ENCODE results near the gene BCAT1. TPM values are rescaled to one million over a fixed set of nuclear protein-coding genes. Genes with fewer than 3 reads are reported as not detected.

BCAT1 gene
- total and polyA plus RNA-seq, 8 donors, result 1.3 to 33.0 (median 7.4) TPM

DNA sequence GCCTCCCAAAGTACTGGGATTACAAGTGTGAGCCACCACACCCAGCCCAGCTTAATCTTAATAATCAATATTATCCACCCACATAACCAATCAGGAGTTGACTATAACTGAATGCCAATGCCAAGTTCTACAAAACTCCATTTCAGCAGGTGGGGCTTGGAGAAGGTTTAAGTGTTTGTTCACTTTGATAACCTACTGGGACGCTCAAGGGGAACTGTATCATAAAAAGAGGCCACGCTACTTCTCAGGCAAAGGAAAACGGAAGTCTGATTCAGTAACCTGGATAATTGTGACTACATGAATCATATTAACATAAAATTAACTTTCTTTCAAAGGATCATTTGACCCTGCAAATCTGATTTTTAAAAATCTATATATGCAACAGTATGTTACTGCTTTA is 179.2 kb downstream of the BCAT1 start:
- Histone ChIP-seq H3K27ac (no peak overlapping the region), H3K4me1 (no peaks in the 10 kb centered on the region), H3K36me3 (no peaks in the 10 kb centered on the region), H3K27me3 (no peaks in the 10 kb centered on the region), H3K9me3 (peaks cover 0 to 12% (median 10%) of the 10 kb centered on the region in 4 donors), H3K4me3 (no peak overlapping the region)
- TF ChIP-seq EP300 (IDR thresholded peaks at IDR 0.05) (no peak), POLR2A (IDR thresholded peaks at IDR 0.05) (no peak), POLR2AphosphoS5 (IDR thresholded peaks at IDR 0.05) (no peak)
- TF ChIP-seq, protein P1, sequence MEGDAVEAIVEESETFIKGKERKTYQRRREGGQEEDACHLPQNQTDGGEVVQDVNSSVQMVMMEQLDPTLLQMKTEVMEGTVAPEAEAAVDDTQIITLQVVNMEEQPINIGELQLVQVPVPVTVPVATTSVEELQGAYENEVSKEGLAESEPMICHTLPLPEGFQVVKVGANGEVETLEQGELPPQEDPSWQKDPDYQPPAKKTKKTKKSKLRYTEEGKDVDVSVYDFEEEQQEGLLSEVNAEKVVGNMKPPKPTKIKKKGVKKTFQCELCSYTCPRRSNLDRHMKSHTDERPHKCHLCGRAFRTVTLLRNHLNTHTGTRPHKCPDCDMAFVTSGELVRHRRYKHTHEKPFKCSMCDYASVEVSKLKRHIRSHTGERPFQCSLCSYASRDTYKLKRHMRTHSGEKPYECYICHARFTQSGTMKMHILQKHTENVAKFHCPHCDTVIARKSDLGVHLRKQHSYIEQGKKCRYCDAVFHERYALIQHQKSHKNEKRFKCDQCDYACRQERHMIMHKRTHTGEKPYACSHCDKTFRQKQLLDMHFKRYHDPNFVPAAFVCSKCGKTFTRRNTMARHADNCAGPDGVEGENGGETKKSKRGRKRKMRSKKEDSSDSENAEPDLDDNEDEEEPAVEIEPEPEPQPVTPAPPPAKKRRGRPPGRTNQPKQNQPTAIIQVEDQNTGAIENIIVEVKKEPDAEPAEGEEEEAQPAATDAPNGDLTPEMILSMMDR (IDR thresholded peaks at IDR 0.05), result no peak
- WGBS, 5 donors, result 34 to 65% (median 38%) methylated on average over 3 of the region's 3 CpGs
- intact Hi-C loops (cut with DNase I; ENCODE audit: low total_unique reads), result no loop called here
- DNase-seq, result no peak

DNA sequence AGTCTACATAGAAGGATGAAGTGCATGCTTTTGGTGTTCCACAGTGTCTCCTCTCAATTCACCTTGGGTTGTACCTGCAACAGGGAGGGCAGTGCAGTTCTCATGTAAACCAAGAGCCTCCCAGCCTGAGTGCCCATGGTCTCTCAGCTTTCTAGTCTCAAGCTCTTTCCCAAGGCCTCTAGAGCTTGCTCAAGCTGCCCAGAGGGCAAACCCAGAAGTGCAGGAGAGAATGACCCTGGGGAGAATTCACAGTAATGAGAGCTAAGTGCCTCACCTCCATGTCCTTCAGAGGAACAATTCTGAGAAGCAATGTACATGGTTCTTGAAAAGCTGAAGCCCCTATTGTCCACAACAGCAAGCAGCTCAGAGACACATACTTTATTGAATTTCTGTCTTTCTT is 180.5 kb downstream of the BCAT1 start:
- intact Hi-C loops (cut with DNase I; ENCODE audit: low total_unique reads), result no loop called here
- TF ChIP-seq EP300 (IDR thresholded peaks at IDR 0.05) (no peak), POLR2A (IDR thresholded peaks at IDR 0.05) (no peak), POLR2AphosphoS5 (IDR thresholded peaks at IDR 0.05) (no peak)
- TF ChIP-seq, protein P1 (IDR thresholded peaks at IDR 0.05), result no peak

DNA sequence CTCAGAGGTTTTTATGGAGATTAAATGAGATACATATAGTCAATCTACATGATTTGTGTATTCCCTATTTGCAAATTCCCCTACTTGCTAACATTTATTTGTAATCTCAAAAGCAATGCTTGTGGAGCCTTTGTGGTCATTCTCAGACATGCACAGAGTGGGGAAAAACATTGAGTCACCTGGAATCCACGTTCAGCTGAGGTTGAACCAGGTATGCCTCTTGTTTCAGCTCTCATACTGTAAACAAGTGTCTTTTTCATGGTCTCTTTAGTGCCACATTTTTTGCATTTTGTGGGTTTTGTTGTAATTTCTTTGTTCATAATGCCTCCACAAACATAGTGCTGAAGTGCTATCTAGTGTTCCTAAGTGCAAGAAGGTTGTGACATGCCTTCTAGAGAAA is 181.9 kb downstream of the BCAT1 start:
- no peak for DNase-seq
- Histone ChIP-seq H3K4me1 (no peaks in the 10 kb centered on the region), H3K36me3 (no peaks in the 10 kb centered on the region), H3K27me3 (no peaks in the 10 kb centered on the region), H3K4me3 (no peak overlapping the region), H3K9me3 (peaks cover 0 to 12% (median 10%) of the 10 kb centered on the region in 4 donors), H3K27ac (no peak overlapping the region)
- TF ChIP-seq, protein P1 (IDR thresholded peaks at IDR 0.05), result no peak
- TF ChIP-seq EP300 (IDR thresholded peaks at IDR 0.05) (no peak), POLR2A (IDR thresholded peaks at IDR 0.05) (no peak)
- intact Hi-C loops (cut with DNase I; ENCODE audit: low total_unique reads), result no loop called here
- WGBS, 5 donors, result 67 to 89% (median 82%) methylated on average over 1 of the region's 1 CpG

More for the DNA sequence above, 180.5 kb downstream of the BCAT1 start:
- Histone ChIP-seq H3K4me1 (no peaks in the 10 kb centered on the region), H3K27me3 (no peaks in the 10 kb centered on the region), H3K4me3 (no peak overlapping the region), H3K27ac (no peak overlapping the region), H3K9me3 (peaks cover 0 to 12% (median 10%) of the 10 kb centered on the region in 4 donors), H3K36me3 (no peaks in the 10 kb centered on the region)
- no peak for DNase-seq

DNA sequence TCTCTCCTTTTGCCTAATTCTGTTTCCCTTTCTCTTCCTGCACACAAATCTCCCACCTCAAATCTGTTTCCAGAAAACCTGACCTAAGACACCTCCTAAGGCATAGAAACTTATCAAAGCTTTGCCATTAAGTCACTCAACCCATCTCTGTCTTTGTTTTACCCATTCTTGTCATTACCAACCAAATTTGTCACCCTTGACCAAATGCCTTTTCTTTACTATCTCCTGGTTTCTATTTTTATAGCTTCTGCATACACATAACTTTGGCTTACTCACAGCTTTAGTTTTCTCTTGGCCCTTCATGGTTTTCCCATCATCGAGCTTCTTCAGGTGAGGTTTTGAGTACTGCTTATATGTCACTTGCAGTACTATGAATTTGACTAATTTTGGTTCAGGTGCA is 184.2 kb downstream of the BCAT1 start:
- intact Hi-C loops (cut with DNase I; ENCODE audit: low total_unique reads), result no loop called here
- Histone ChIP-seq H3K27me3 (no peaks in the 10 kb centered on the region), H3K27ac (no peak overlapping the region), H3K9me3 (peaks cover 0 to 12% (median 10%) of the 10 kb centered on the region in 4 donors), H3K36me3 (no peaks in the 10 kb centered on the region), H3K4me1 (peaks cover 0 to 8% (median 0%) of the 10 kb centered on the region in 4 donors), H3K4me3 (no peak overlapping the region)
- TF ChIP-seq EP300 (IDR thresholded peaks at IDR 0.05) (no peak), POLR2A (IDR thresholded peaks at IDR 0.05) (no peak), POLR2AphosphoS5 (IDR thresholded peaks at IDR 0.05) (no peak)
- TF ChIP-seq, protein P1 (IDR thresholded peaks at IDR 0.05), result no peak
- 81 to 97% (median 94%) methylated on average over 1 of the region's 1 CpG for WGBS, 5 donors
- no peak for DNase-seq
